ENCODE data around the gene MAP3K8. TPM values are rescaled to one million over a fixed set of nuclear protein-coding genes. Genes with fewer than 3 reads are reported as not detected.

MAP3K8 gene
- total and polyA plus RNA-seq, 10 of the 15 experiments (the other 5 are each of a cell fraction or from before 2014, with no cell fraction given): 25.5 to 115 (median 40.2) TPM

DNA sequence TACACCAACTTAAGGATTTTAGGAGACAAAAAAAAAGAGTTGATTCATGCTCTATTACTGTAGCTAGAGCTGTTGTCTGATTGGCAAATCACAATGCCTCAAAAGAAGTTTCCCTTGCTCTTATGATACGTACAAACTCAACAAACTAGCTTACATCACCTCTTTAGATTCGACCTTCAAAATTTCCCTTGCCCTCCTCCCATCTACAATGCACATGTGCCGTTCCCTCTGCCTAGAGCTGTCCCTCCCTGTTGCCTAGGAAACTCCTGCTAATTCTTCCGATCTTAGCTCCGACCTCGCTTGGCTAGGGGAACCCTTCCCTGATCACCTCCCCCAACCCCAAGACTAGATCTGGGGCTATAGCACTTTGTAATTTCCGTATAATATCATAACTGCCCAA, 55.4 kb downstream of the MAP3K8 start:
- Histone ChIP-seq H3K27ac (ENCODE audit: control insufficient read depth, insufficient read depth) (peak overlapping the region; percentile 55; the same call in 1 of the 2 replicates), H3K36me3 (ENCODE audit: control insufficient read depth in 2 of 2, insufficient read depth in 2 of 2, low read length in 1 of 2) (no peaks in the 10 kb centered on the region), H2AFZ (ENCODE audit: control insufficient read depth, low read depth, low read length) (peak overlapping the region; percentile 30; the same call in 1 of the 2 replicates), H3K4me3 (no peak overlapping the region), H4K20me1 (ENCODE audit: control insufficient read depth, insufficient read depth) (no peaks in the 10 kb centered on the region), H3K27me3 (replicated peaks in 1 of 2; ENCODE audit: control insufficient read depth in 2 of 2, insufficient read depth in 2 of 2, low read length in 1 of 2) (no peaks in the 10 kb centered on the region), H3K4me2 (ENCODE audit: control insufficient read depth, insufficient read depth) (peak overlapping the region; percentile 41; the same call in 1 of the 2 replicates), H3K79me2 (ENCODE audit: control insufficient read depth, insufficient read depth, low read length) (no peaks in the 10 kb centered on the region), H3K9ac (ENCODE audit: control insufficient read depth, insufficient read depth, low read length) (no peak overlapping the region), H3K4me1 (ENCODE audit: control insufficient read depth, insufficient read depth, low read length) (peaks cover 65% of the 10 kb centered on the region), H3K9me3 (replicated peaks; ENCODE audit: control insufficient read depth, insufficient read depth, low read length) (no peaks in the 10 kb centered on the region)
- ChIA-PET POLR2A (interaction anchor here (0.8 to 3.2 kb wide), 7 partner anchors 8 to 70 kb away, joined by 3 to 20 read pairs (median 5); no protein-coding TSS in a partner anchor), RAD21 (ENCODE audit: unreplicated experiment) (interaction anchor here (0.8 to 14.9 kb wide), 8 partner anchors 8 to 102 kb away, joined by 3 to 165 read pairs (median 8); no protein-coding TSS in a partner anchor), CTCF (interaction anchor here (0.7 to 2.7 kb wide), 11 partner anchors 9 to 102 kb away, joined by 3 to 10 read pairs (median 4); partner anchors contain the start of gene MAP3K8), SMC1A (ENCODE audit: uncharacterized antibody, unreplicated experiment) (interaction anchor here (0.6 to 8.5 kb wide), 21 partner anchors 9 to 74 kb away, joined by 3 to 147 read pairs (median 5); no protein-coding TSS in a partner anchor)
- peak; percentile 40; the same call in 1 of the 2 replicates for TF ChIP-seq CREB1 (IDR thresholded peaks at IDR 0.05; ENCODE audit: low read depth)
- TF ChIP-seq EED (IDR thresholded peaks at IDR 0.05; ENCODE audit: low read depth): peak; percentile 64
- no peak for TF ChIP-seq CHD1 (IDR thresholded peaks at IDR 0.05; ENCODE audit: low read depth, low read length)
- TF ChIP-seq CREM (IDR thresholded peaks at IDR 0.05; ENCODE audit: low read depth): 0 out of 2 replicates have a peak, but pooled peaks have one; percentile 25
- in situ Hi-C loops (cut with MboI): no loop called here
- DNase-seq (ENCODE audit: low read depth, low spot score) (no peak), ATAC-seq (0 out of 3 replicates have a peak, but pooled peaks have one; percentile 4), FAIRE-seq (no peak)
- BruUV-seq (replicated peaks): no TSS peak
- intact Hi-C loops (cut with micrococcal nuclease; ENCODE audit: unreplicated experiment): no loop called here
- 77% methylated on average over 7 of the region's 7 CpGs for WGBS (ENCODE audit: insufficient coverage, insufficient replicate concordance, low lambda C conversion rate, missing lambda C conversion rate)

DNA sequence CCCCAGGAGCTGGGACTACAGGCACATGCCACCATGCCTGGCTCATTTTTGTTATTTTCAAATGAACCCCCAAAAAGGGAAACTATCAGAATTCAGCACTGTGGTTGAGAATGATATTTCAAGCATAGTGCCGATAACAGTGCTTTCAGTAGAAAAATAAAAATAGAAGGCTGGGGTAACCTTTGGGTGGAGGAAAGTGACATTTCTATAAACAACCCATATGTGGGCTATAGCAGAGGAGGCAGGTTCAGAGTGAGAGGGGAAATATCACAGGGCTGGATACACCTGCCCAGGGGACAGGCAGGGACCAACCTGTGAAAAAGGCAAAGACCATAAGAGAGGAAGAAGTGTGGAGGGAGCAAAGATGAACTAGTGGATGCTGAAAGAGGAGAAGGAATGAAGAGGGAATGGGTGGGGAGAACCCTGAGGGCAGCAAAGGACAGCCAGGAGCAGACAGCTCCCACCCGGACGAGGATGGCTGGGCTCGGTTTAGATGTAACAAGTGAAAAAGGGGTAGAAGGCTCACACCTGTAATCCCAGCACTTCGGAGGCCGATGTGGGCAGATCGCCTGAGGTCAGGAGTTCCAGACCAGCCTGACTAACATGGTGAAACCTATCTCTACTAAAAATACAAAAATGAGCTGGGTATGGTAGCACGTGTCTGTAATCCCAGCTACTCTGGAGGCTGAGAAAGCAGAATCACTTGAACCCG, 56.5 kb downstream of the MAP3K8 start:
- ChIA-PET CTCF (interaction anchor here (1.1 to 4.4 kb wide), 11 partner anchors 12 to 101 kb away, joined by 3 to 36 read pairs (median 7); no protein-coding TSS in a partner anchor), RAD21 (ENCODE audit: unreplicated experiment) (interaction anchor here (0.7 to 14.9 kb wide), 4 partner anchors 32 to 60 kb away, joined by 3 to 165 read pairs (median 10); no protein-coding TSS in a partner anchor), SMC1A (ENCODE audit: uncharacterized antibody, unreplicated experiment) (interaction anchor here (0.7 to 8.5 kb wide), 13 partner anchors 8 to 62 kb away, joined by 3 to 147 read pairs (median 8); no protein-coding TSS in a partner anchor), POLR2A (interaction anchor here (0.6 to 2.0 kb wide), 4 partner anchors 20 to 264 kb away, joined by 3 to 7 read pairs (median 6); no protein-coding TSS in a partner anchor)
- WGBS (ENCODE audit: insufficient coverage, insufficient replicate concordance, low lambda C conversion rate, missing lambda C conversion rate): 13% methylated on average over 9 of the region's 9 CpGs
- FAIRE-seq: no peak
- H3K27me3 ChIP-seq (replicated peaks in 1 of 2; ENCODE audit: control insufficient read depth in 2 of 2, insufficient read depth in 2 of 2, low read length in 1 of 2): no peaks in the 10 kb centered on the region
- H3K4me2 ChIP-seq (ENCODE audit: control insufficient read depth, insufficient read depth): peak overlapping the region; percentile 85
- H4K20me1 ChIP-seq (ENCODE audit: control insufficient read depth, insufficient read depth): no peaks in the 10 kb centered on the region
- H3K9me3 ChIP-seq (replicated peaks; ENCODE audit: control insufficient read depth, insufficient read depth, low read length): no peaks in the 10 kb centered on the region
- in situ Hi-C loops (cut with MboI): no loop called here
- ATAC-seq: peak; percentile 19
- H3K4me3 ChIP-seq: peak overlapping the region; percentile 37; the same call in 1 of the 2 replicates
- no peaks in the 10 kb centered on the region for H3K36me3 ChIP-seq (ENCODE audit: control insufficient read depth in 2 of 2, insufficient read depth in 2 of 2, low read length in 1 of 2)
- no peak for DNase-seq (ENCODE audit: low read depth, low spot score)
- H3K9ac ChIP-seq (ENCODE audit: control insufficient read depth, insufficient read depth, low read length): peak overlapping the region; percentile 53
- H3K27ac ChIP-seq (ENCODE audit: control insufficient read depth, insufficient read depth): peak overlapping the region; percentile 72
- H3K4me1 ChIP-seq (ENCODE audit: control insufficient read depth, insufficient read depth, low read length): peaks cover 76% of the 10 kb centered on the region
- intact Hi-C loops (cut with micrococcal nuclease; ENCODE audit: unreplicated experiment): loop anchor here (5.0 kb wide), 3 partner anchors 33 to 73 kb away; no protein-coding TSS in a partner anchor
- BruUV-seq (replicated peaks): no TSS peak
- peak overlapping the region; percentile 43; the same call in 1 of the 2 replicates for H2AFZ ChIP-seq (ENCODE audit: control insufficient read depth, low read depth, low read length)
- H3K79me2 ChIP-seq (ENCODE audit: control insufficient read depth, insufficient read depth, low read length): no peaks in the 10 kb centered on the region
- TF ChIP-seq TBL1XR1 (IDR thresholded peaks at IDR 0.05; ENCODE audit: low read depth, low read length) (0 out of 2 replicates have a peak, but pooled peaks have one; percentile 41), RFX5 (IDR thresholded peaks at IDR 0.05; ENCODE audit: low read depth, low read length) (no peak), MXI1 (IDR thresholded peaks at IDR 0.05; ENCODE audit: low read depth, low read length) (no peak), MEF2A (IDR thresholded peaks at IDR 0.05; ENCODE audit: insufficient read depth, low read depth, low read length) (peak; percentile 87), DPF2 (IDR thresholded peaks at IDR 0.05) (0 out of 2 replicates have a peak, but pooled peaks have one; percentile 15), RUNX3 (IDR thresholded peaks at IDR 0.05; ENCODE audit: low read length) (peak; percentile 62), STAT1 (conservative IDR thresholded peaks at IDR 0.05) (no peak), IKZF2 (IDR thresholded peaks at IDR 0.05) (peak; percentile 63 to 67; a peak in 3 of 4 replicates), HDGF (IDR thresholded peaks at IDR 0.05) (peak; percentile 49; the same call in 1 of the 2 replicates)
- TF ChIP-seq, protein P1, sequence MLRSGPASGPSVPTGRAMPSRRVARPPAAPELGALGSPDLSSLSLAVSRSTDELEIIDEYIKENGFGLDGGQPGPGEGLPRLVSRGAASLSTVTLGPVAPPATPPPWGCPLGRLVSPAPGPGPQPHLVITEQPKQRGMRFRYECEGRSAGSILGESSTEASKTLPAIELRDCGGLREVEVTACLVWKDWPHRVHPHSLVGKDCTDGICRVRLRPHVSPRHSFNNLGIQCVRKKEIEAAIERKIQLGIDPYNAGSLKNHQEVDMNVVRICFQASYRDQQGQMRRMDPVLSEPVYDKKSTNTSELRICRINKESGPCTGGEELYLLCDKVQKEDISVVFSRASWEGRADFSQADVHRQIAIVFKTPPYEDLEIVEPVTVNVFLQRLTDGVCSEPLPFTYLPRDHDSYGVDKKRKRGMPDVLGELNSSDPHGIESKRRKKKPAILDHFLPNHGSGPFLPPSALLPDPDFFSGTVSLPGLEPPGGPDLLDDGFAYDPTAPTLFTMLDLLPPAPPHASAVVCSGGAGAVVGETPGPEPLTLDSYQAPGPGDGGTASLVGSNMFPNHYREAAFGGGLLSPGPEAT (IDR thresholded peaks at IDR 0.05; ENCODE audit: low read depth): 0 out of 2 replicates have a peak, but pooled peaks have one; percentile 22
